ENCODE results near the gene ABTB1. TPM values are rescaled to one million over a fixed set of nuclear protein-coding genes. Genes with fewer than 3 reads are reported as not detected.

Gene ABTB1
- total and polyA plus RNA-seq, 2 experiments from 2014 or later = 3.7 to 5.7 TPM

- H2AFZ ChIP-seq = no peak overlapping the region
- no peak overlapping the region for H3K4me3 ChIP-seq
- H3K36me3 ChIP-seq (ENCODE audit: insufficient read depth) = no peaks in the 10 kb centered on the region; the same call in 1 of the 2 replicates
- H3K27me3 ChIP-seq (ENCODE audit: insufficient read depth) = no peaks in the 10 kb centered on the region
- Mint-ChIP-seq H3K36me3 (ENCODE audit: low read depth) (peaks cover 3% of the 10 kb centered on the region; the same call in 1 of the 3 replicates), H3K27ac (peak overlapping the region; percentile 53), H3K4me3 (no peak overlapping the region), H3K9me3 (no peaks in the 10 kb centered on the region), H3K27me3 (ENCODE audit: insufficient read depth, low read depth, poor library complexity) (no peaks in the 10 kb centered on the region), H3K4me1 (no peaks in the 10 kb centered on the region; the same call in 2 of the 3 replicates)
- ATAC-seq (no peak), DNase-seq (ENCODE audit: low spot score) (no peak)
- no peak for TF ChIP-seq EZH2 (IDR thresholded peaks at IDR 0.05; ENCODE audit: low read depth, unreplicated experiment)
- TF ChIP-seq, protein P1, sequence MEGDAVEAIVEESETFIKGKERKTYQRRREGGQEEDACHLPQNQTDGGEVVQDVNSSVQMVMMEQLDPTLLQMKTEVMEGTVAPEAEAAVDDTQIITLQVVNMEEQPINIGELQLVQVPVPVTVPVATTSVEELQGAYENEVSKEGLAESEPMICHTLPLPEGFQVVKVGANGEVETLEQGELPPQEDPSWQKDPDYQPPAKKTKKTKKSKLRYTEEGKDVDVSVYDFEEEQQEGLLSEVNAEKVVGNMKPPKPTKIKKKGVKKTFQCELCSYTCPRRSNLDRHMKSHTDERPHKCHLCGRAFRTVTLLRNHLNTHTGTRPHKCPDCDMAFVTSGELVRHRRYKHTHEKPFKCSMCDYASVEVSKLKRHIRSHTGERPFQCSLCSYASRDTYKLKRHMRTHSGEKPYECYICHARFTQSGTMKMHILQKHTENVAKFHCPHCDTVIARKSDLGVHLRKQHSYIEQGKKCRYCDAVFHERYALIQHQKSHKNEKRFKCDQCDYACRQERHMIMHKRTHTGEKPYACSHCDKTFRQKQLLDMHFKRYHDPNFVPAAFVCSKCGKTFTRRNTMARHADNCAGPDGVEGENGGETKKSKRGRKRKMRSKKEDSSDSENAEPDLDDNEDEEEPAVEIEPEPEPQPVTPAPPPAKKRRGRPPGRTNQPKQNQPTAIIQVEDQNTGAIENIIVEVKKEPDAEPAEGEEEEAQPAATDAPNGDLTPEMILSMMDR (conservative IDR thresholded peaks at IDR 0.05; ENCODE audit: low read depth in 2 of 2) = no peak
- TF ChIP-seq ETS1 (IDR thresholded peaks at IDR 0.05) = no peak
- TF ChIP-seq NANOG (IDR thresholded peaks at IDR 0.05; ENCODE audit: borderline replicate concordance) = no peak
- no peak for TF ChIP-seq STAT1 (IDR thresholded peaks at IDR 0.05; ENCODE audit: unreplicated experiment)
- no peak for TF ChIP-seq JUNB (IDR thresholded peaks at IDR 0.05; ENCODE audit: unreplicated experiment)
- TF ChIP-seq, protein P2, sequence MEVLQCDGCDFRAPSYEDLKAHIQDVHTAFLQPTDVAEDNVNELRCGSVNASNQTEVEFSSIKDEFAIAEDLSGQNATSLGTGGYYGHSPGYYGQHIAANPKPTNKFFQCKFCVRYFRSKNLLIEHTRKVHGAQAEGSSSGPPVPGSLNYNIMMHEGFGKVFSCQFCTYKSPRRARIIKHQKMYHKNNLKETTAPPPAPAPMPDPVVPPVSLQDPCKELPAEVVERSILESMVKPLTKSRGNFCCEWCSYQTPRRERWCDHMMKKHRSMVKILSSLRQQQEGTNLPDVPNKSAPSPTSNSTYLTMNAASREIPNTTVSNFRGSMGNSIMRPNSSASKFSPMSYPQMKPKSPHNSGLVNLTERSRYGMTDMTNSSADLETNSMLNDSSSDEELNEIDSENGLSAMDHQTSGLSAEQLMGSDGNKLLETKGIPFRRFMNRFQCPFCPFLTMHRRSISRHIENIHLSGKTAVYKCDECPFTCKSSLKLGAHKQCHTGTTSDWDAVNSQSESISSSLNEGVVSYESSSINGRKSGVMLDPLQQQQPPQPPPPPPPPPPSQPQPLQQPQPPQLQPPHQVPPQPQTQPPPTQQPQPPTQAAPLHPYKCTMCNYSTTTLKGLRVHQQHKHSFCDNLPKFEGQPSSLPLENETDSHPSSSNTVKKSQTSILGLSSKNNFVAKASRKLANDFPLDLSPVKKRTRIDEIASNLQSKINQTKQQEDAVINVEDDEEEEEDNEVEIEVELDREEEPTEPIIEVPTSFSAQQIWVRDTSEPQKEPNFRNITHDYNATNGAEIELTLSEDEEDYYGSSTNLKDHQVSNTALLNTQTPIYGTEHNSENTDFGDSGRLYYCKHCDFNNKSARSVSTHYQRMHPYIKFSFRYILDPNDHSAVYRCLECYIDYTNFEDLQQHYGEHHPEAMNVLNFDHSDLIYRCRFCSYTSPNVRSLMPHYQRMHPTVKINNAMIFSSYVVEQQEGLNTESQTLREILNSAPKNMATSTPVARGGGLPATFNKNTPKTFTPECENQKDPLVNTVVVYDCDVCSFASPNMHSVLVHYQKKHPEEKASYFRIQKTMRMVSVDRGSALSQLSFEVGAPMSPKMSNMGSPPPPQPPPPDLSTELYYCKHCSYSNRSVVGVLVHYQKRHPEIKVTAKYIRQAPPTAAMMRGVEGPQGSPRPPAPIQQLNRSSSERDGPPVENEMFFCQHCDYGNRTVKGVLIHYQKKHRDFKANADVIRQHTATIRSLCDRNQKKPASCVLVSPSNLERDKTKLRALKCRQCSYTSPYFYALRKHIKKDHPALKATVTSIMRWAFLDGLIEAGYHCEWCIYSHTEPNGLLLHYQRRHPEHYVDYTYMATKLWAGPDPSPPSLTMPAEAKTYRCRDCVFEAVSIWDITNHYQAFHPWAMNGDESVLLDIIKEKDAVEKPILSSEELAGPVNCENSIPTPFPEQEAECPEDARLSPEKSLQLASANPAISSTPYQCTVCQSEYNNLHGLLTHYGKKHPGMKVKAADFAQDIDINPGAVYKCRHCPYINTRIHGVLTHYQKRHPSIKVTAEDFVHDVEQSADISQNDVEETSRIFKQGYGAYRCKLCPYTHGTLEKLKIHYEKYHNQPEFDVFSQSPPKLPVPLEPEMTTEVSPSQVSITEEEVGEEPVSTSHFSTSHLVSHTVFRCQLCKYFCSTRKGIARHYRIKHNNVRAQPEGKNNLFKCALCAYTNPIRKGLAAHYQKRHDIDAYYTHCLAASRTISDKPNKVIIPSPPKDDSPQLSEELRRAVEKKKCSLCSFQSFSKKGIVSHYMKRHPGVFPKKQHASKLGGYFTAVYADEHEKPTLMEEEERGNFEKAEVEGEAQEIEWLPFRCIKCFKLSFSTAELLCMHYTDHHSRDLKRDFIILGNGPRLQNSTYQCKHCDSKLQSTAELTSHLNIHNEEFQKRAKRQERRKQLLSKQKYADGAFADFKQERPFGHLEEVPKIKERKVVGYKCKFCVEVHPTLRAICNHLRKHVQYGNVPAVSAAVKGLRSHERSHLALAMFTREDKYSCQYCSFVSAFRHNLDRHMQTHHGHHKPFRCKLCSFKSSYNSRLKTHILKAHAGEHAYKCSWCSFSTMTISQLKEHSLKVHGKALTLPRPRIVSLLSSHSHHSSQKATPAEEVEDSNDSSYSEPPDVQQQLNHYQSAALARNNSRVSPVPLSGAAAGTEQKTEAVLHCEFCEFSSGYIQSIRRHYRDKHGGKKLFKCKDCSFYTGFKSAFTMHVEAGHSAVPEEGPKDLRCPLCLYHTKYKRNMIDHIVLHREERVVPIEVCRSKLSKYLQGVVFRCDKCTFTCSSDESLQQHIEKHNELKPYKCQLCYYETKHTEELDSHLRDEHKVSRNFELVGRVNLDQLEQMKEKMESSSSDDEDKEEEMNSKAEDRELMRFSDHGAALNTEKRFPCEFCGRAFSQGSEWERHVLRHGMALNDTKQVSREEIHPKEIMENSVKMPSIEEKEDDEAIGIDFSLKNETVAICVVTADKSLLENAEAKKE (CRISPR knock-in tag; IDR thresholded peaks at IDR 0.05) = no peak
- TF ChIP-seq POLR2AphosphoS5 (IDR thresholded peaks at IDR 0.05; ENCODE audit: low read depth) = no peak
- TF ChIP-seq, protein P3, sequence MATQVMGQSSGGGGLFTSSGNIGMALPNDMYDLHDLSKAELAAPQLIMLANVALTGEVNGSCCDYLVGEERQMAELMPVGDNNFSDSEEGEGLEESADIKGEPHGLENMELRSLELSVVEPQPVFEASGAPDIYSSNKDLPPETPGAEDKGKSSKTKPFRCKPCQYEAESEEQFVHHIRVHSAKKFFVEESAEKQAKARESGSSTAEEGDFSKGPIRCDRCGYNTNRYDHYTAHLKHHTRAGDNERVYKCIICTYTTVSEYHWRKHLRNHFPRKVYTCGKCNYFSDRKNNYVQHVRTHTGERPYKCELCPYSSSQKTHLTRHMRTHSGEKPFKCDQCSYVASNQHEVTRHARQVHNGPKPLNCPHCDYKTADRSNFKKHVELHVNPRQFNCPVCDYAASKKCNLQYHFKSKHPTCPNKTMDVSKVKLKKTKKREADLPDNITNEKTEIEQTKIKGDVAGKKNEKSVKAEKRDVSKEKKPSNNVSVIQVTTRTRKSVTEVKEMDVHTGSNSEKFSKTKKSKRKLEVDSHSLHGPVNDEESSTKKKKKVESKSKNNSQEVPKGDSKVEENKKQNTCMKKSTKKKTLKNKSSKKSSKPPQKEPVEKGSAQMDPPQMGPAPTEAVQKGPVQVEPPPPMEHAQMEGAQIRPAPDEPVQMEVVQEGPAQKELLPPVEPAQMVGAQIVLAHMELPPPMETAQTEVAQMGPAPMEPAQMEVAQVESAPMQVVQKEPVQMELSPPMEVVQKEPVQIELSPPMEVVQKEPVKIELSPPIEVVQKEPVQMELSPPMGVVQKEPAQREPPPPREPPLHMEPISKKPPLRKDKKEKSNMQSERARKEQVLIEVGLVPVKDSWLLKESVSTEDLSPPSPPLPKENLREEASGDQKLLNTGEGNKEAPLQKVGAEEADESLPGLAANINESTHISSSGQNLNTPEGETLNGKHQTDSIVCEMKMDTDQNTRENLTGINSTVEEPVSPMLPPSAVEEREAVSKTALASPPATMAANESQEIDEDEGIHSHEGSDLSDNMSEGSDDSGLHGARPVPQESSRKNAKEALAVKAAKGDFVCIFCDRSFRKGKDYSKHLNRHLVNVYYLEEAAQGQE (IDR thresholded peaks at IDR 0.05; ENCODE audit: unreplicated experiment) = no peak
- no peak for TF ChIP-seq CREB1 (CRISPR knock-in tag; IDR thresholded peaks at IDR 0.05; ENCODE audit: low read depth)
- TF ChIP-seq EZH2phosphoT487 (IDR thresholded peaks at IDR 0.05; ENCODE audit: unreplicated experiment) = no peak
- no peak for TF ChIP-seq ZNF331 (CRISPR knock-in tag; IDR thresholded peaks at IDR 0.05; ENCODE audit: low read depth)
- no peaks in the 10 kb centered on the region; the same call in 1 of the 2 replicates for H3K4me1 ChIP-seq (ENCODE audit: insufficient read depth)
- no peaks in the 10 kb centered on the region for H3K79me2 ChIP-seq (replicated peaks; ENCODE audit: insufficient read depth)
- H3F3A ChIP-seq (replicated peaks; ENCODE audit: low read depth) = no peaks in the 10 kb centered on the region
- H3K4me2 ChIP-seq = no peak overlapping the region
- H4K20me1 ChIP-seq (replicated peaks; ENCODE audit: insufficient read depth) = no peaks in the 10 kb centered on the region
- no peaks in the 10 kb centered on the region for H3K9me2 ChIP-seq (ENCODE audit: insufficient read depth)
- H3K27ac ChIP-seq (ENCODE audit: low read depth) = 0 out of 2 replicates have a peak overlapping the region, but pooled peaks have one; percentile 50
These were observed 17.1 kb upstream of the ABTB1 start for GRCh38 chr3:127655641-127656040.
